ENCODE data around the gene MAP3K5.

MAP3K5 gene

GRCh38 chr6:136773473-136773796 lies 18.8 kb downstream of the MAP3K5 start:
- no peak overlapping the region for H3K4ac ChIP-seq (ENCODE audit: low read depth, low read length)
- H3K36me3 ChIP-seq (ENCODE audit: control insufficient read depth, insufficient read depth, low read length) = no peaks in the 10 kb centered on the region
- H3K18ac ChIP-seq (ENCODE audit: low read length) = no peak overlapping the region
- no peak overlapping the region for H3K27ac ChIP-seq (ENCODE audit: low read depth, low read length)
- H3K4me3 ChIP-seq (ENCODE audit: low read length) = no peak overlapping the region
- no peaks in the 10 kb centered on the region for H3K79me1 ChIP-seq (ENCODE audit: low read length)
- no peak overlapping the region for H2BK15ac ChIP-seq (replicated peaks; ENCODE audit: low read depth)
- no peak overlapping the region for H4K5ac ChIP-seq (ENCODE audit: low read length)
- no peak overlapping the region for H3K4me2 ChIP-seq (ENCODE audit: low read length)
- no peaks in the 10 kb centered on the region for H3K27me3 ChIP-seq (ENCODE audit: insufficient read depth, low read length, poor library complexity)
- no peak overlapping the region for H2BK5ac ChIP-seq (ENCODE audit: low read length)
- H2BK120ac ChIP-seq (ENCODE audit: low read depth, low read length) = no peak overlapping the region
- no peak overlapping the region for H2AK5ac ChIP-seq (ENCODE audit: low read length)
- no peak overlapping the region for H3K9ac ChIP-seq (ENCODE audit: low read length)
- no peaks in the 10 kb centered on the region for H3K79me2 ChIP-seq (ENCODE audit: control insufficient read depth, insufficient read depth, low read length)
- no peak overlapping the region for H3K23ac ChIP-seq (ENCODE audit: low read length)
- no peak overlapping the region for H4K8ac ChIP-seq (ENCODE audit: low read depth, low read length)
- WGBS (ENCODE audit: extremely low coverage, insufficient coverage, low lambda C conversion rate) = no CpG with 5 or more reads among the region's 4 CpGs
- no peak for DNase-seq
- no peaks in the 10 kb centered on the region for H3K4me1 ChIP-seq (ENCODE audit: control insufficient read depth, low read depth, low read length)
- no peak overlapping the region for H3K56ac ChIP-seq (ENCODE audit: low read length)

- Histone ChIP-seq H3K79me2 (ENCODE audit: control insufficient read depth, insufficient read depth, low read length) (no peaks in the 10 kb centered on the region), H3K18ac (ENCODE audit: low read length) (no peak overlapping the region), H3K23ac (ENCODE audit: low read length) (no peak overlapping the region), H2BK5ac (ENCODE audit: low read length) (no peak overlapping the region), H4K5ac (ENCODE audit: low read length) (no peak overlapping the region), H2BK15ac (replicated peaks; ENCODE audit: low read depth) (no peak overlapping the region), H3K9ac (ENCODE audit: low read length) (no peak overlapping the region), H3K27ac (ENCODE audit: low read depth, low read length) (no peak overlapping the region), H3K4me2 (ENCODE audit: low read length) (no peak overlapping the region), H3K56ac (ENCODE audit: low read length) (no peak overlapping the region), H2BK120ac (ENCODE audit: low read depth, low read length) (no peak overlapping the region), H3K4me1 (ENCODE audit: control insufficient read depth, low read depth, low read length) (no peaks in the 10 kb centered on the region), H3K4me3 (ENCODE audit: low read length) (no peak overlapping the region), H4K8ac (ENCODE audit: low read depth, low read length) (no peak overlapping the region), H3K27me3 (ENCODE audit: insufficient read depth, low read length, poor library complexity) (no peaks in the 10 kb centered on the region), H3K79me1 (ENCODE audit: low read length) (no peaks in the 10 kb centered on the region), H3K36me3 (ENCODE audit: control insufficient read depth, insufficient read depth, low read length) (no peaks in the 10 kb centered on the region), H3K4ac (ENCODE audit: low read depth, low read length) (no peak overlapping the region), H2AK5ac (ENCODE audit: low read length) (no peak overlapping the region)
- DNase-seq = peak; percentile 89
- WGBS (ENCODE audit: extremely low coverage, insufficient coverage, low lambda C conversion rate) = no CpG with 5 or more reads among the region's 6 CpGs
Observed at GRCh38 chr6:136772685-136773472, 19.4 kb downstream of the MAP3K5 start.

GRCh38 chr6:136771306-136771705 lies 21.0 kb downstream of the MAP3K5 start:
- no CpG with 5 or more reads among the region's 2 CpGs for WGBS (ENCODE audit: extremely low coverage, insufficient coverage, low lambda C conversion rate)

GRCh38 chr6:136769759-136770158 lies 22.5 kb downstream of the MAP3K5 start:
- Histone ChIP-seq H4K5ac (ENCODE audit: low read length) (no peak overlapping the region), H3K4ac (ENCODE audit: low read depth, low read length) (no peak overlapping the region), H3K36me3 (ENCODE audit: control insufficient read depth, insufficient read depth, low read length) (no peaks in the 10 kb centered on the region), H3K23ac (ENCODE audit: low read length) (no peak overlapping the region), H3K27ac (ENCODE audit: low read depth, low read length) (no peak overlapping the region), H3K27me3 (ENCODE audit: insufficient read depth, low read length, poor library complexity) (no peaks in the 10 kb centered on the region), H3K56ac (ENCODE audit: low read length) (no peak overlapping the region), H3K4me3 (ENCODE audit: low read length) (no peak overlapping the region), H2BK5ac (ENCODE audit: low read length) (no peak overlapping the region), H3K79me2 (ENCODE audit: control insufficient read depth, insufficient read depth, low read length) (no peaks in the 10 kb centered on the region), H4K8ac (ENCODE audit: low read depth, low read length) (no peak overlapping the region), H2BK120ac (ENCODE audit: low read depth, low read length) (no peak overlapping the region), H2AK5ac (ENCODE audit: low read length) (no peak overlapping the region), H3K9ac (ENCODE audit: low read length) (no peak overlapping the region), H3K4me2 (ENCODE audit: low read length) (no peak overlapping the region), H2BK15ac (replicated peaks; ENCODE audit: low read depth) (no peak overlapping the region), H3K79me1 (ENCODE audit: low read length) (no peaks in the 10 kb centered on the region), H3K18ac (ENCODE audit: low read length) (no peak overlapping the region), H3K4me1 (ENCODE audit: control insufficient read depth, low read depth, low read length) (no peaks in the 10 kb centered on the region)
- WGBS (ENCODE audit: extremely low coverage, insufficient coverage, low lambda C conversion rate) = no CpG with 5 or more reads among the region's 1 CpG
- DNase-seq = no peak

More at GRCh38 chr6:136771306-136771705, 21.0 kb downstream of the MAP3K5 start:
- Histone ChIP-seq H3K4ac (ENCODE audit: low read depth, low read length) (no peak overlapping the region), H2AK5ac (ENCODE audit: low read length) (no peak overlapping the region), H3K4me1 (ENCODE audit: control insufficient read depth, low read depth, low read length) (no peaks in the 10 kb centered on the region), H4K5ac (ENCODE audit: low read length) (no peak overlapping the region), H3K56ac (ENCODE audit: low read length) (no peak overlapping the region), H3K23ac (ENCODE audit: low read length) (no peak overlapping the region), H4K8ac (ENCODE audit: low read depth, low read length) (no peak overlapping the region), H3K36me3 (ENCODE audit: control insufficient read depth, insufficient read depth, low read length) (no peaks in the 10 kb centered on the region), H3K4me2 (ENCODE audit: low read length) (no peak overlapping the region), H3K9ac (ENCODE audit: low read length) (no peak overlapping the region), H3K27ac (ENCODE audit: low read depth, low read length) (no peak overlapping the region), H2BK5ac (ENCODE audit: low read length) (no peak overlapping the region), H2BK120ac (ENCODE audit: low read depth, low read length) (no peak overlapping the region), H3K27me3 (ENCODE audit: insufficient read depth, low read length, poor library complexity) (no peaks in the 10 kb centered on the region), H3K79me2 (ENCODE audit: control insufficient read depth, insufficient read depth, low read length) (no peaks in the 10 kb centered on the region), H2BK15ac (replicated peaks; ENCODE audit: low read depth) (no peak overlapping the region), H3K4me3 (ENCODE audit: low read length) (no peak overlapping the region), H3K79me1 (ENCODE audit: low read length) (no peaks in the 10 kb centered on the region), H3K18ac (ENCODE audit: low read length) (no peak overlapping the region)
- DNase-seq = no peak

- Histone ChIP-seq H4K8ac (ENCODE audit: low read depth, low read length) (no peak overlapping the region), H3K18ac (ENCODE audit: low read length) (no peak overlapping the region), H3K4me2 (ENCODE audit: low read length) (no peak overlapping the region), H3K4ac (ENCODE audit: low read depth, low read length) (no peak overlapping the region), H3K27ac (ENCODE audit: low read depth, low read length) (no peak overlapping the region), H2BK120ac (ENCODE audit: low read depth, low read length) (no peak overlapping the region), H3K79me2 (ENCODE audit: control insufficient read depth, insufficient read depth, low read length) (no peaks in the 10 kb centered on the region), H3K4me1 (ENCODE audit: control insufficient read depth, low read depth, low read length) (no peaks in the 10 kb centered on the region), H3K79me1 (ENCODE audit: low read length) (no peaks in the 10 kb centered on the region), H3K9ac (ENCODE audit: low read length) (no peak overlapping the region), H2BK5ac (ENCODE audit: low read length) (no peak overlapping the region), H3K36me3 (ENCODE audit: control insufficient read depth, insufficient read depth, low read length) (no peaks in the 10 kb centered on the region), H2BK15ac (replicated peaks; ENCODE audit: low read depth) (no peak overlapping the region), H3K4me3 (ENCODE audit: low read length) (no peak overlapping the region), H3K23ac (ENCODE audit: low read length) (no peak overlapping the region), H3K27me3 (ENCODE audit: insufficient read depth, low read length, poor library complexity) (no peaks in the 10 kb centered on the region), H2AK5ac (ENCODE audit: low read length) (no peak overlapping the region), H4K5ac (ENCODE audit: low read length) (no peak overlapping the region), H3K56ac (ENCODE audit: low read length) (no peak overlapping the region)
- WGBS (ENCODE audit: extremely low coverage, insufficient coverage, low lambda C conversion rate) = no CpG with 5 or more reads among the region's 2 CpGs
- no peak for DNase-seq
Observed at GRCh38 chr6:136769124-136769523, 23.2 kb downstream of the MAP3K5 start.
